H1 (cell line): ENCODE data around the gene RXFP1. TPM values are rescaled to one million over a fixed set of nuclear protein-coding genes. Genes with fewer than 3 reads are reported as not detected.

ENCODE experiments used
- CTCF ChIA-PET: fragments of 300-600 bp; sonication (Branson Sonifier 250); formaldehyde crosslinking; loops from one replicate; lab custom pipeline; 2021; ENCODE audit not compliant: partially characterized antibody; lab: Charles Lee
- POLR2A ChIA-PET: fragments of 300-600 bp; sonication (Branson Sonifier 250); formaldehyde crosslinking; loops from one replicate; lab custom pipeline; 2021; ENCODE audit warnings: inconsistent platforms; ENCODE audit not compliant: partially characterized antibody; lab: Charles Lee
- DNase-seq, 2 experiments: peaks; one replicate each; pipeline versions ENCODE4 v3.0.0 to v3.0.0-alpha.2; 2010 to 2022; ENCODE audit warnings: low spot score in 2 of 2, low read depth in 1 of 2, mixed read lengths in 1 of 2
- FAIRE-seq: peaks from 2 replicates; lab custom pipeline; 2011; peaks lifted over from hg19 to GRCh38; lab: Jason Lieb, UNC
- H2AFZ ChIP-seq: 2 replicates; pipeline ENCODE4 v1.8.1; 2012; ENCODE audit warnings: low read length, inconsistent platforms
- H2AK5ac ChIP-seq: 2 replicates; pipeline ENCODE4 v1.6.1; 2013; ENCODE audit warnings: low read depth, low read length
- H2BK120ac ChIP-seq: replicated peaks from 2 replicates; pipeline ENCODE3; 2013; ENCODE audit warnings: low read depth, low read length, inconsistent platforms
- H2BK12ac ChIP-seq: 2 replicates; pipeline ENCODE4 v1.6.1; 2013; ENCODE audit warnings: low read depth, low read length
- H2BK15ac ChIP-seq: 2 replicates; pipeline ENCODE4 v1.6.1; 2013; ENCODE audit warnings: low read length
- H2BK20ac ChIP-seq: 2 replicates; pipeline ENCODE4 v1.6.1; 2013; ENCODE audit warnings: low read length
- H2BK5ac ChIP-seq: 2 replicates; pipeline ENCODE4 v1.6.1; 2013; ENCODE audit warnings: low read depth, low read length
- H3K14ac ChIP-seq: 2 replicates; pipeline ENCODE4 v1.6.1; 2013; ENCODE audit warnings: inconsistent platforms; ENCODE audit not compliant: insufficient read length
- H3K18ac ChIP-seq: 2 replicates; pipeline ENCODE4 v1.6.1; 2013; ENCODE audit warnings: low read length; ENCODE audit errors: extremely low read depth
- H3K23ac ChIP-seq: 2 replicates; pipeline ENCODE4 v1.6.1; 2013; ENCODE audit warnings: inconsistent platforms; ENCODE audit not compliant: insufficient read length
- H3K23me2 ChIP-seq: 2 replicates; pipeline ENCODE4 v1.6.1; 2013; ENCODE audit warnings: low read depth, low read length
- H3K27ac ChIP-seq: 2 replicates; pipeline ENCODE4 v1.6.1; 2011; ENCODE audit warnings: low read depth, low read length, inconsistent platforms
- H3K27me3 ChIP-seq, 4 experiments: replicated peaks in 1 of 4; 1 replicate in 1 of 4; 2 replicates in 3 of 4; pipeline versions ENCODE4 v1.6.1 to v1.8.1; 2011 to 2013; ENCODE audit warnings: low read length in 3 of 4, mild to moderate bottlenecking in 3 of 4, inconsistent platforms in 2 of 4, mixed read lengths in 2 of 4, moderate library complexity in 1 of 4; ENCODE audit not compliant: control insufficient read depth in 3 of 4, insufficient read depth in 3 of 4; ENCODE audit errors: extremely low read depth in 1 of 4
- H3K36me3 ChIP-seq, 4 experiments: 2 replicates each; pipeline versions ENCODE4 v1.6.1 to v1.8.1; 2011 to 2013; ENCODE audit warnings: mild to moderate bottlenecking in 4 of 4, low read length in 3 of 4, moderate library complexity in 2 of 4, control low read depth in 1 of 4, inconsistent platforms in 1 of 4; ENCODE audit not compliant: insufficient read depth in 4 of 4, control insufficient read depth in 2 of 4
- H3K4ac ChIP-seq: replicated peaks from 2 replicates; pipeline ENCODE3; 2013; ENCODE audit warnings: low read length, low read depth, mixed read lengths, inconsistent platforms; ENCODE audit not compliant: insufficient read length
- H3K4me1 ChIP-seq, 4 experiments: replicated peaks in 1 of 4; 1 replicate in 1 of 4; 2 replicates in 3 of 4; pipeline versions ENCODE4 v1.6.1 to v1.8.1; 2011 to 2013; ENCODE audit warnings: low read length in 3 of 4, inconsistent platforms in 2 of 4, mixed read lengths in 1 of 4; ENCODE audit not compliant: insufficient read depth in 4 of 4, control insufficient read depth in 3 of 4
- H3K4me2 ChIP-seq, 2 experiments: 2 replicates each; pipeline versions ENCODE4 v1.6.1 to v1.8.1; 2011 to 2013; ENCODE audit warnings: low read depth in 2 of 2, low read length in 2 of 2, control low read depth in 1 of 2, inconsistent platforms in 1 of 2, mild to moderate bottlenecking in 1 of 2; ENCODE audit not compliant: insufficient read depth in 1 of 2
- H3K4me3 ChIP-seq, 4 experiments: fragments of 200-600, 300-600 bp in 1 of 4; sonication (generic), shearing (Covaris generic), sonication (Bioruptor Twin) in 1 of 4; 2 replicates each; pipeline versions ENCODE4 v1.5.1 to v1.8.1; 2011 to 2016; ENCODE audit warnings: low read length in 4 of 4, low read depth in 3 of 4, control low read depth in 2 of 4, inconsistent platforms in 2 of 4, mild to moderate bottlenecking in 2 of 4, mixed read lengths in 1 of 4, moderate library complexity in 1 of 4; ENCODE audit not compliant: insufficient read depth in 2 of 4; ENCODE audit errors: extremely low read depth in 1 of 4
- H3K56ac ChIP-seq: replicated peaks from 2 replicates; pipeline ENCODE3; 2013; ENCODE audit warnings: low read depth, mild to moderate bottlenecking, mixed read lengths, low read length, inconsistent platforms; ENCODE audit not compliant: insufficient read length
- H3K79me1 ChIP-seq: 2 replicates; pipeline ENCODE4 v1.6.1; 2013; ENCODE audit warnings: low read depth, low read length, control low read depth
- H3K79me2 ChIP-seq, 2 experiments: 2 replicates each; pipeline versions ENCODE4 v1.6.1 to v1.8.1; 2012 to 2013; ENCODE audit warnings: low read length in 2 of 2, mild to moderate bottlenecking in 2 of 2, inconsistent platforms in 1 of 2; ENCODE audit not compliant: insufficient read depth in 2 of 2, control insufficient read depth in 1 of 2
- H3K9ac ChIP-seq, 4 experiments: replicated peaks in 1 of 4; 1 replicate in 1 of 4; 2 replicates in 3 of 4; pipeline versions ENCODE4 v1.6.1 to v1.8.1; 2011 to 2013; ENCODE audit warnings: low read depth in 3 of 4, low read length in 3 of 4, control low read depth in 2 of 4, mild to moderate bottlenecking in 2 of 4, moderate library complexity in 2 of 4, inconsistent platforms in 1 of 4; ENCODE audit errors: extremely low read depth in 1 of 4
- H3K9me3 ChIP-seq, 2 experiments: 2 replicates each; pipeline versions ENCODE4 v1.6.1 to v1.8.1; 2012 to 2013; ENCODE audit warnings: mild to moderate bottlenecking in 2 of 2, moderate library complexity in 2 of 2, control low read depth in 1 of 2, inconsistent platforms in 1 of 2, low read depth in 1 of 2, low read length in 1 of 2, mixed read lengths in 1 of 2; ENCODE audit not compliant: insufficient read depth in 2 of 2
- H4K20me1 ChIP-seq, 2 experiments: replicated peaks in 1 of 2; 2 replicates each; pipeline versions ENCODE3 to v1.8.1; 2011 to 2013; ENCODE audit warnings: inconsistent platforms in 2 of 2, low read length in 2 of 2, mild to moderate bottlenecking in 1 of 2; ENCODE audit not compliant: insufficient read depth in 2 of 2, control insufficient read depth in 1 of 2
- H4K5ac ChIP-seq: 2 replicates; pipeline ENCODE4 v1.6.1; 2013; ENCODE audit warnings: low read length, low read depth, mixed read lengths, inconsistent platforms; ENCODE audit not compliant: insufficient read length
- H4K8ac ChIP-seq: 2 replicates; pipeline ENCODE4 v1.8.0; 2013; ENCODE audit warnings: mild to moderate bottlenecking, moderate library complexity, low read length, inconsistent platforms; ENCODE audit not compliant: insufficient read depth; ENCODE audit errors: extremely low read depth
- H4K91ac ChIP-seq: replicated peaks from 2 replicates; pipeline ENCODE3; 2013; ENCODE audit warnings: low read length, mixed read lengths, inconsistent platforms; ENCODE audit not compliant: insufficient read length
- BACH1 ChIP-seq: IDR thresholded peaks from 2 replicates; pipeline ENCODE4 v1.6.1; 2012; ENCODE audit warnings: low read length, improper control_type of control experiment
- BCL11A ChIP-seq, 2 experiments: IDR thresholded peaks; one replicate each; pipeline ENCODE4 v1.6.1; 2011; ENCODE audit warnings: low read depth in 2 of 2, low read length in 2 of 2, mild to moderate bottlenecking in 2 of 2
- CBX5 ChIP-seq: fragments of 300-800, 300-1000 bp; sonication (generic); IDR thresholded peaks from 2 replicates; pipeline ENCODE4 v1.7.1; 2016; ENCODE audit warnings: antibody characterized with exemption, low read length, low read depth
- GABPA ChIP-seq: IDR thresholded peaks from 2 replicates; pipeline ENCODE4 v1.6.1; 2011; ENCODE audit warnings: mild to moderate bottlenecking, low read length, moderate library complexity, borderline replicate concordance; ENCODE audit not compliant: insufficient read depth
- JUND ChIP-seq: IDR thresholded peaks from 2 replicates; pipeline ENCODE4 v1.6.1; 2011; ENCODE audit warnings: mild to moderate bottlenecking, improper control_type of control experiment, low read length
- KDM1A ChIP-seq: fragments of 200-600, 300-600 bp; sonication (generic); IDR thresholded peaks from 2 replicates; pipeline ENCODE4 v1.7.1; 2016; ENCODE audit warnings: mild to moderate bottlenecking, low read length, borderline replicate concordance
- PHF8 ChIP-seq: fragments of 200-600 bp; sonication (generic); conservative IDR thresholded peaks from 2 replicates; pipeline ENCODE4 v1.7.1; 2012; ENCODE audit warnings: low read depth, mild to moderate bottlenecking, inconsistent platforms, low read length, moderate library complexity
- POLR2A ChIP-seq, 2 experiments: IDR thresholded peaks; 1 replicate in 1 of 2; 2 replicates in 1 of 2; pipeline ENCODE4 v1.6.1; 2011; ENCODE audit warnings: low read depth in 2 of 2, low read length in 2 of 2, mild to moderate bottlenecking in 2 of 2; ENCODE audit errors: control extremely low read depth in 1 of 2
- RFX5 ChIP-seq: IDR thresholded peaks from 2 replicates; pipeline ENCODE4 v1.6.1; 2011; ENCODE audit warnings: low read depth, low read length, improper control_type of control experiment, borderline replicate concordance
- RNF2 ChIP-seq: fragments of 200-900, 300-1000 bp; sonication (generic); IDR thresholded peaks from 2 replicates; pipeline ENCODE4 v1.7.1; 2016; ENCODE audit warnings: borderline replicate concordance, low read depth, mild to moderate bottlenecking, antibody characterized with exemption, low read length; ENCODE audit not compliant: poor library complexity, severe bottlenecking; ENCODE audit errors: missing control alignments
- SP2 ChIP-seq: IDR thresholded peaks from 2 replicates; pipeline ENCODE4 v1.6.1; 2012; ENCODE audit warnings: mild to moderate bottlenecking, low read length, inconsistent platforms
- SP4 ChIP-seq: IDR thresholded peaks from 2 replicates; pipeline ENCODE4 v1.6.1; 2012; ENCODE audit warnings: low read length, inconsistent platforms
- SUZ12 ChIP-seq: fragments of 200-600 bp; sonication (generic); IDR thresholded peaks from 2 replicates; pipeline ENCODE4 v1.6.1; 2012; ENCODE audit warnings: mild to moderate bottlenecking, inconsistent platforms, low read length, moderate library complexity, mixed read lengths
- YY1 ChIP-seq: IDR thresholded peaks from 2 replicates; pipeline ENCODE4 v1.6.1; 2011; ENCODE audit warnings: low read depth, mild to moderate bottlenecking, low read length
- WGBS, 2 experiments: shearing (Covaris generic) in 1 of 2; methylation state at CpG; one replicate each; pipeline versions ENCODE4 v1.1.6 to v1.1.7; 2013 to 2015; ENCODE audit warnings: low lambda C conversion rate in 2 of 2, mixed read lengths in 2 of 2, inconsistent platforms in 1 of 2, low coverage in 1 of 2, missing lambda C conversion rate in 1 of 2; ENCODE audit not compliant: insufficient replicate concordance in 2 of 2, insufficient coverage in 1 of 2, insufficient read length in 1 of 2; ENCODE audit errors: extremely low coverage in 1 of 2, missing lambda C conversion rate in 1 of 2; 5-methylcytosine and 5-hydroxymethylcytosine counted together
- polyA plus RNA-seq, 7 experiments: library from polyadenylated mRNA; depleted of rRNA in 3 of 7; stranded (reverse) in 5 of 7; unstranded in 2 of 7; fragments of >200 nt in 5 of 7; fragments of 200-250 nt in 2 of 7; gene quantifications; 1 replicate in 5 of 7; 2 replicates in 1 of 7; 4 replicates in 1 of 7; pipeline versions ENCODE4 v1.2.1 to v1.2.3, GENCODE V29; 2011 to 2013; ENCODE audit warnings: missing spikeins in 2 of 7, mixed read lengths in 2 of 7
- total RNA-seq: library from RNA; stranded (reverse); fragmentation: NEBNext Ultra II Directional; extraction: Animal tissue kit (Norgen Biotek cat#: 25700); gene quantifications from 2 replicates; pipeline ENCODE4 v1.2.1, GENCODE V29; 2021

RXFP1 gene
- total and polyA plus RNA-seq, 2 of the 8 experiments (the other 6 are each of a cell fraction or from before 2014, with no cell fraction given), result 0.14 to 0.56 TPM

GRCh38 chr4:158513256-158513655, 8.4 kb upstream of the RXFP1 start:
- H2BK12ac ChIP-seq, result no peak overlapping the region
- H3K23me2 ChIP-seq, result no peaks in the 10 kb centered on the region
- no peaks in the 10 kb centered on the region for H3K79me1 ChIP-seq
- no peaks in the 10 kb centered on the region for H4K20me1 ChIP-seq
- no peaks in the 10 kb centered on the region for H3K27me3 ChIP-seq
- H4K5ac ChIP-seq, result no peak overlapping the region
- H3K4me2 ChIP-seq, result no peak overlapping the region
- H2AK5ac ChIP-seq, result no peak overlapping the region
- H3K23ac ChIP-seq, result no peak overlapping the region
- H3K4me3 ChIP-seq, result no peak overlapping the region
- no peak overlapping the region for H3K18ac ChIP-seq
- H2BK120ac ChIP-seq, result no peak overlapping the region
- no peak overlapping the region for H2BK20ac ChIP-seq
- FAIRE-seq, result no peak
- H4K8ac ChIP-seq, result no peak overlapping the region
- H3K4me1 ChIP-seq, result no peaks in the 10 kb centered on the region
- no peak overlapping the region for H3K27ac ChIP-seq
- H3K9me3 ChIP-seq, result no peaks in the 10 kb centered on the region
- H2BK5ac ChIP-seq, result no peak overlapping the region
- no peaks in the 10 kb centered on the region for H3K36me3 ChIP-seq
- H3K56ac ChIP-seq, result no peak overlapping the region
- no peak overlapping the region for H2AFZ ChIP-seq
- no peak overlapping the region for H3K4ac ChIP-seq
- no peak overlapping the region for H4K91ac ChIP-seq
- POLR2A ChIA-PET, result no interaction called here
- no peak for DNase-seq
- H3K9ac ChIP-seq, result no peak overlapping the region
- WGBS, 2 experiments, result 94% methylated on average over 2 of the region's 2 CpGs; no CpG with 5 or more reads in 1 of the 2 experiments
- no peak overlapping the region for H2BK15ac ChIP-seq
- H3K79me2 ChIP-seq, result no peaks in the 10 kb centered on the region
- H3K14ac ChIP-seq, result no peak overlapping the region
- CTCF ChIA-PET, result interaction anchor here (1.6 kb wide), 1 partner anchor 17 kb away, joined by 10 read pairs; no protein-coding TSS in a partner anchor
- TF ChIP-seq RFX5, result no peak
- no peak for TF ChIP-seq POLR2A (IDR thresholded peaks at IDR 0.05; ENCODE audit: control extremely low read depth in 1 of 2, low read depth in 2 of 2, low read length in 2 of 2)
- no peak for TF ChIP-seq SP2
- no peak for TF ChIP-seq SP4
- no peak for TF ChIP-seq KDM1A
- TF ChIP-seq BCL11A (IDR thresholded peaks at IDR 0.05; ENCODE audit: low read depth in 2 of 2, low read length in 2 of 2), result no peak
- TF ChIP-seq CBX5, result no peak
- TF ChIP-seq PHF8, result no peak
- TF ChIP-seq BACH1, result no peak
- TF ChIP-seq SUZ12, result no peak
- TF ChIP-seq RNF2, result no peak
- no peak for TF ChIP-seq JUND
- no peak for TF ChIP-seq YY1
- no peak for TF ChIP-seq GABPA
